Glomerular visceral epithelial cell (primary cell): Measurements from ENCODE around the gene P4HA2.

Experiments
- DNase-seq: peaks from one replicate; pipeline ENCODE4 v3.0.0-alpha.2; 2016; ENCODE audit errors: extremely low spot score

The P4HA2 gene

GRCh38 chr5:132223861-132224260 is 3.8 kb downstream of the P4HA2 start:
- DNase-seq: no peak

- DNase-seq: no peak
Observed at GRCh38 chr5:132222649-132223038, 5.0 kb downstream of the P4HA2 start.

- DNase-seq: peak; percentile 41
Observed at GRCh38 chr5:132221781-132222648, 5.6 kb downstream of the P4HA2 start.

- DNase-seq: no peak
Observed at GRCh38 chr5:132220491-132220890, 7.2 kb downstream of the P4HA2 start.

- DNase-seq: no peak
Observed at GRCh38 chr5:132219981-132220380, 7.7 kb downstream of the P4HA2 start.

GRCh38 chr5:132219289-132219970 is 8.2 kb downstream of the P4HA2 start:
- DNase-seq: no peak

- no peak for DNase-seq
Observed at GRCh38 chr5:132218321-132218720, 9.3 kb downstream of the P4HA2 start.

- DNase-seq: peak; percentile 98
Observed at GRCh38 chr5:132215329-132215728, 12.3 kb downstream of the P4HA2 start.

GRCh38 chr5:132214491-132214890 is 13.2 kb downstream of the P4HA2 start:
- no peak for DNase-seq

- DNase-seq: no peak
Observed at GRCh38 chr5:132213666-132214065, 14.0 kb downstream of the P4HA2 start.

- DNase-seq: no peak
Observed at GRCh38 chr5:132211787-132212186, 15.9 kb downstream of the P4HA2 start.

GRCh38 chr5:132210944-132211343 is 16.7 kb downstream of the P4HA2 start:
- no peak for DNase-seq

- DNase-seq: no peak
Observed at GRCh38 chr5:132209901-132210545, 17.6 kb downstream of the P4HA2 start.

- peak; percentile 64 for DNase-seq
Observed at GRCh38 chr5:132209131-132209530, 18.5 kb downstream of the P4HA2 start.

- no peak for DNase-seq
Observed at GRCh38 chr5:132207778-132208177, 19.9 kb downstream of the P4HA2 start.

GRCh38 chr5:132206782-132207181 is 20.9 kb downstream of the P4HA2 start:
- DNase-seq: no peak

- no peak for DNase-seq
Observed at GRCh38 chr5:132205385-132206125, 22.1 kb downstream of the P4HA2 start.

GRCh38 chr5:132204371-132205135 is 23.1 kb downstream of the P4HA2 start:
- DNase-seq: no peak

- DNase-seq: no peak
Observed at GRCh38 chr5:132203916-132204315, 23.7 kb downstream of the P4HA2 start.

- no peak for DNase-seq
Observed at GRCh38 chr5:132203464-132203818, 24.2 kb downstream of the P4HA2 start.
